Neural progenitor cell (in vitro differentiated cells): ENCODE measurements around the gene ADAMTS15. TPM values are rescaled to one million over a fixed set of nuclear protein-coding genes. Genes with fewer than 3 reads are reported as not detected.

ENCODE experiments used
- DNase-seq: peaks from one replicate; pipeline ENCODE4 v3.0.0-alpha.2; 2016; ENCODE audit warnings: low spot score
- H2AFZ ChIP-seq: fragments of 200-600 bp; sonication (generic); replicated peaks from 2 replicates; pipeline ENCODE4 v1.6.1; 2016; ENCODE audit warnings: antibody characterized with exemption
- H3F3A ChIP-seq: fragments of 200-600 bp; sonication (generic); 2 replicates; pipeline ENCODE4 v1.6.1; 2016; ENCODE audit warnings: antibody characterized with exemption, low read depth
- H3K27ac ChIP-seq: fragments of 200-600 bp; sonication (generic); 2 replicates; pipeline ENCODE4 v1.5.1; 2016; ENCODE audit warnings: mild to moderate bottlenecking
- H3K27me3 ChIP-seq: fragments of 200-600 bp; sonication (generic); 2 replicates; pipeline ENCODE4 v1.6.1; 2016; ENCODE audit warnings: mild to moderate bottlenecking, moderate library complexity
- H3K36me3 ChIP-seq: fragments of 200-600 bp; sonication (generic); 2 replicates; pipeline ENCODE4 v1.5.1; 2016
- H3K4me1 ChIP-seq: fragments of 200-600 bp; sonication (generic); 2 replicates; pipeline ENCODE4 v1.6.1; 2016; ENCODE audit warnings: mixed run types
- H3K4me2 ChIP-seq: fragments of 200-600 bp; sonication (generic); 2 replicates; pipeline ENCODE4 v1.6.1; 2016
- H3K4me3 ChIP-seq: fragments of 200-600 bp; sonication (generic); 2 replicates; pipeline ENCODE4 v1.5.1; 2016
- H3K79me2 ChIP-seq: fragments of 200-600 bp; sonication (generic); 2 replicates; pipeline ENCODE4 v1.6.1; 2016; ENCODE audit warnings: low read depth
- H3K9ac ChIP-seq: fragments of 200-600 bp; sonication (generic); 2 replicates; pipeline ENCODE4 v1.6.1; 2016
- H3K9me3 ChIP-seq: fragments of 200-600 bp; sonication (generic); 2 replicates; pipeline ENCODE4 v1.5.1; 2016; ENCODE audit warnings: low read depth
- H4K20me1 ChIP-seq: fragments of 200-600 bp; sonication (generic); 2 replicates; pipeline ENCODE4 v1.6.1; 2016; ENCODE audit warnings: low read depth
- H3K27ac Mint-ChIP-seq: 3 replicates; pipeline ENCODE4 v1.8.0; 2021; ENCODE audit warnings: mixed read lengths
- H3K27me3 Mint-ChIP-seq: 2 replicates; pipeline ENCODE4 v1.8.0; 2022; ENCODE audit warnings: low read depth, mild to moderate bottlenecking, inconsistent platforms, moderate library complexity, mixed read lengths; ENCODE audit not compliant: insufficient read depth
- H3K36me3 Mint-ChIP-seq: 3 replicates; pipeline ENCODE4 v1.8.0; 2021; ENCODE audit warnings: mixed read lengths
- H3K4me1 Mint-ChIP-seq: 3 replicates; pipeline ENCODE4 v1.8.0; 2021; ENCODE audit warnings: mixed read lengths
- H3K4me3 Mint-ChIP-seq: 3 replicates; pipeline ENCODE4 v1.8.0; 2021; ENCODE audit warnings: mild to moderate bottlenecking, moderate library complexity, mixed read lengths
- H3K9me3 Mint-ChIP-seq: 3 replicates; pipeline ENCODE4 v1.8.0; 2020; ENCODE audit warnings: mixed read lengths
- EZH2 ChIP-seq: fragments of 200-600 bp; sonication (generic); IDR thresholded peaks from 2 replicates; pipeline ENCODE4 v1.6.1; 2017; ENCODE audit warnings: antibody characterized with exemption, mild to moderate bottlenecking, moderate library complexity
- EZH2phosphoT487 ChIP-seq: fragments of 200-600 bp; sonication (generic); IDR thresholded peaks from 2 replicates; pipeline ENCODE4 v1.6.1; 2017; ENCODE audit warnings: antibody characterized with exemption
- total RNA-seq: library from RNA; depleted of rRNA; stranded (reverse); fragments of >200 nt; gene quantifications from 2 replicates; pipeline ENCODE4 v1.2.3, GENCODE V29; 2015; ENCODE audit warnings: low replicate concordance
- TF ChIP-seq, protein P1 (sequence below): fragments of 200-600 bp; sonication (generic); IDR thresholded peaks from 2 replicates; pipeline ENCODE4 v1.5.1; 2017; ENCODE audit warnings: antibody characterized with exemption, mild to moderate bottlenecking

ADAMTS15 gene
- total RNA-seq, 1 donor from 2014 or later: 0.09 TPM

- no peak overlapping the region for H2AFZ ChIP-seq
Measured at GRCh38 chr11:130480186-130480585, 31.7 kb downstream of the ADAMTS15 start.

GRCh38 chr11:130480711-130481140, 32.3 kb downstream of the ADAMTS15 start:
- Mint-ChIP-seq H3K9me3 (peaks cover 3% of the 10 kb centered on the region), H3K4me3 (no peak overlapping the region), H3K27me3 (peaks cover 2% of the 10 kb centered on the region), H3K4me1 (peaks cover 13% of the 10 kb centered on the region), H3K36me3 (no peaks in the 10 kb centered on the region), H3K27ac (no peak overlapping the region)
- Histone ChIP-seq H3K4me3 (no peak overlapping the region), H3K9ac (no peak overlapping the region), H3K27ac (no peak overlapping the region), H3K79me2 (no peaks in the 10 kb centered on the region), H4K20me1 (no peaks in the 10 kb centered on the region), H3K4me2 (no peak overlapping the region), H3K9me3 (no peaks in the 10 kb centered on the region), H3K27me3 (no peaks in the 10 kb centered on the region), H3F3A (no peaks in the 10 kb centered on the region), H2AFZ (no peak overlapping the region), H3K4me1 (peaks cover 6% of the 10 kb centered on the region), H3K36me3 (no peaks in the 10 kb centered on the region)
- no peak for TF ChIP-seq EZH2
- TF ChIP-seq EZH2phosphoT487: no peak
- TF ChIP-seq, protein P1, sequence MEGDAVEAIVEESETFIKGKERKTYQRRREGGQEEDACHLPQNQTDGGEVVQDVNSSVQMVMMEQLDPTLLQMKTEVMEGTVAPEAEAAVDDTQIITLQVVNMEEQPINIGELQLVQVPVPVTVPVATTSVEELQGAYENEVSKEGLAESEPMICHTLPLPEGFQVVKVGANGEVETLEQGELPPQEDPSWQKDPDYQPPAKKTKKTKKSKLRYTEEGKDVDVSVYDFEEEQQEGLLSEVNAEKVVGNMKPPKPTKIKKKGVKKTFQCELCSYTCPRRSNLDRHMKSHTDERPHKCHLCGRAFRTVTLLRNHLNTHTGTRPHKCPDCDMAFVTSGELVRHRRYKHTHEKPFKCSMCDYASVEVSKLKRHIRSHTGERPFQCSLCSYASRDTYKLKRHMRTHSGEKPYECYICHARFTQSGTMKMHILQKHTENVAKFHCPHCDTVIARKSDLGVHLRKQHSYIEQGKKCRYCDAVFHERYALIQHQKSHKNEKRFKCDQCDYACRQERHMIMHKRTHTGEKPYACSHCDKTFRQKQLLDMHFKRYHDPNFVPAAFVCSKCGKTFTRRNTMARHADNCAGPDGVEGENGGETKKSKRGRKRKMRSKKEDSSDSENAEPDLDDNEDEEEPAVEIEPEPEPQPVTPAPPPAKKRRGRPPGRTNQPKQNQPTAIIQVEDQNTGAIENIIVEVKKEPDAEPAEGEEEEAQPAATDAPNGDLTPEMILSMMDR: no peak
- DNase-seq: no peak

More at GRCh38 chr11:130480186-130480585, 31.7 kb downstream of the ADAMTS15 start:
- peaks cover 3% of the 10 kb centered on the region for H3K9me3 Mint-ChIP-seq
- H3K4me3 Mint-ChIP-seq: no peak overlapping the region
- Histone ChIP-seq H3K36me3 (no peaks in the 10 kb centered on the region), H3K27me3 (no peaks in the 10 kb centered on the region), H3K4me2 (no peak overlapping the region), H3K4me1 (peaks cover 6% of the 10 kb centered on the region), H3K27ac (no peak overlapping the region), H3K9ac (no peak overlapping the region), H3K9me3 (no peaks in the 10 kb centered on the region), H3K79me2 (no peaks in the 10 kb centered on the region), H3F3A (no peaks in the 10 kb centered on the region), H3K4me3 (no peak overlapping the region), H4K20me1 (no peaks in the 10 kb centered on the region)
- no peak overlapping the region for H3K27ac Mint-ChIP-seq
- DNase-seq: no peak
- H3K27me3 Mint-ChIP-seq: peaks cover 2% of the 10 kb centered on the region
- peaks cover 16% of the 10 kb centered on the region for H3K4me1 Mint-ChIP-seq
- no peaks in the 10 kb centered on the region for H3K36me3 Mint-ChIP-seq
- no peak for TF ChIP-seq EZH2
- TF ChIP-seq, protein P1: no peak
- TF ChIP-seq EZH2phosphoT487: no peak

GRCh38 chr11:130483124-130483523, 34.7 kb downstream of the ADAMTS15 start:
- Histone ChIP-seq H3K9ac (no peak overlapping the region), H3K27me3 (no peaks in the 10 kb centered on the region), H4K20me1 (no peaks in the 10 kb centered on the region), H3K4me2 (no peak overlapping the region), H3F3A (no peaks in the 10 kb centered on the region), H3K27ac (no peak overlapping the region), H3K79me2 (no peaks in the 10 kb centered on the region), H3K4me1 (peaks cover 6% of the 10 kb centered on the region), H3K4me3 (no peak overlapping the region), H2AFZ (no peak overlapping the region), H3K9me3 (no peaks in the 10 kb centered on the region), H3K36me3 (no peaks in the 10 kb centered on the region)
- Mint-ChIP-seq H3K4me1 (peaks cover 19% of the 10 kb centered on the region), H3K27ac (peak overlapping the region; percentile 26), H3K9me3 (peaks cover 3% of the 10 kb centered on the region), H3K4me3 (peak overlapping the region; percentile 35), H3K36me3 (no peaks in the 10 kb centered on the region), H3K27me3 (no peaks in the 10 kb centered on the region)
- DNase-seq: no peak
- TF ChIP-seq EZH2phosphoT487 (no peak), EZH2 (no peak)
- TF ChIP-seq, protein P1: no peak
